ENCODE measurements around the gene NUP210L. TPM values are rescaled to one million over a fixed set of nuclear protein-coding genes. Genes with fewer than 3 reads are reported as not detected.
A peak's percentile ranks its signal among the peaks of the same experiment; 100 is the strongest.

NUP210L gene
- total and polyA plus RNA-seq, 2 experiments from 2014 or later = 0.11 TPM; not detected in 1

DNA sequence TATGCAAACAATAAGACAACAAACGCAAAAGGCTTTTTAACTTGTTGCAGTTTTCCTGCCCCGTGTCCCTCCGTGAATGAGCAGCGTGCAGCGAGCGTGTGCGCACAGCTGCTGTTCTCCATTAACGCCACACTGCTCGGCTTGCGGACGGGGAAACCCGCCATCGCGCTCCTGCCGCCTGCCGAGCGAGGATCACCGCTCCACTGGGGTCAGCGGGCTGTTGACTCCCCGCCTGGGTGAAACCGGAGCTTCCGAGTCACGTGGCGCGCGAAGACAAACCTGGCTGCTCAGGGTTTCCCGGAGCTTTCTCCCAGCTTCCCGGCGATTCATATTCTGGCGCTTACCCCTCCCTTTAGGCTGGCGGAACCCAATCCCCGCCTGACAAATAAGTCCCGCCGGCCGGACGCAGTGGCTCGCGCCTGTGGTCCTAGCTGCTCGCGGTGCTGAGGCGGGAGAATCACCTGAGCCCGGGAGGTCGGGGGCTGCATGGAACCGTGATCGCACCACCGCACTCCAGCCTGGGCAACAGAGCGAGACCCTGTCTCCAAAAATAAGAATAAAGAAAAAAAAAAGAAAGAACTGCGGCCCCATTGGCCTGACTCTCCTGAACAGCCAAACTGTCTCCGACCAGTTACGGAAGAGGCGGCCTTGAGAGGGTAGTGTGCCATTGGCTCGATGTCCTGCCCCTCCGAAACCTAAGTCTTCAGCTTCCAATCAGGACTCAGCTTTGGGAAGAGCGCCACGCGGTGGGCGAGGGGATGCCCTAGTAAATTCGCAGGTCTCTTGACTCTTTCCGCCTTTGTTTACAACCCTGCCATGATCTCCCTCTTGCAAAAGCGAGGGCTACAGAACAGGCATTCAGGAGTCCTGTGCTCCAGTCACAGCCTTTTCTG lies 187.5 kb downstream of the NUP210L start, which contains the start of gene CREB3L4:
Gene CREB3L4, plus strand, starts transcription at position 796 of the 893 bp plus-strand sequence. CDS start 624 bp downstream, outside the sequence.
- 1 to 2% methylated on average over 60 of the region's 60 CpGs for WGBS, 2 experiments (ENCODE audit: low coverage in 1 of 2, low lambda C conversion rate in 2 of 2, missing lambda C conversion rate in 2 of 2)
- Histone ChIP-seq H3K4me2 (ENCODE audit: unreplicated experiment) (peak within 1 kb of the TSS; percentile 96), H3K27me3 (replicated peaks; ENCODE audit: insufficient read depth) (no peaks in the 10 kb centered on the region), H4K20me1 (ENCODE audit: insufficient read depth) (no peaks in the 10 kb centered on the region), H3F3A (ENCODE audit: insufficient read depth) (peaks cover 17% of the 10 kb centered on the region), H3K27ac (peak within 1 kb of the TSS; percentile 87), H3K4me1 (ENCODE audit: insufficient read depth) (peaks cover 21% of the 10 kb centered on the region), H3K4me3 (peak within 1 kb of the TSS; percentile 91), H2AFZ (peak within 1 kb of the TSS; percentile 94), H3K9ac (peak within 1 kb of the TSS; percentile 85), H3K9me3 (ENCODE audit: low read depth) (no peaks in the 10 kb centered on the region), H3K36me3 (ENCODE audit: low read depth) (no peaks in the 10 kb centered on the region), H3K9me2 (ENCODE audit: insufficient read depth) (no peaks in the 10 kb centered on the region), H3K79me2 (ENCODE audit: insufficient read depth) (peaks cover 34% of the 10 kb centered on the region)
- in situ Hi-C loops (cut with MboI) = no loop called here
- no peak for TF ChIP-seq EZH2phosphoT487 (IDR thresholded peaks at IDR 0.05; ENCODE audit: insufficient read depth, low read depth)
- no peak for TF ChIP-seq EZH2 (IDR thresholded peaks at IDR 0.05; ENCODE audit: insufficient read depth, poor library complexity, severe bottlenecking)
- DNase-seq = peak; percentile 98

DNA sequence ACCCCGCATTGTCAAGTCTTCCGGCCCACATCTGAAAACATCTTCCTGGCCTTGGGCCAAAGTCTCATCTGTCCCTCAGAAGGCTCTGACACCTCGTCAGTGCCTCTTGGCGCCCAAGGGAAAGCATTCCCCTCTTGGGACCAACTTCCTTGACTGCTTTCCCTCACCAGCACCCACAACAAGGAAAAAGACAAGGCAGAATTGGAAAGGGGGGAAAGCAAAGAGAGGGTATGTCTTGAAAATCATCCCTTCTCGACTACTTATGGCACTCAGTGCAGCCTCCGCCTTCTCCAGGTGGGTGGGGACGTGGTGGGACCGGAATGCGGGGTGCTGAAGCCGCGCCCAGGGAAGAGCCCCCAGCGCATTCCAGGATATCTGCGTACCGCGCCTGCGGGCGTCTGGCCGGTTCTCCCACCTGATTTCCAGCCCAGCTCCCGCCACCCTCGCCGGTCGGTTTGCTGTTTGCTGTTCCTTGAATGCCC lies 191.0 kb downstream of the NUP210L start:
- peak; percentile 58 for DNase-seq
- 3 to 4% methylated on average over 22 of the region's 22 CpGs for WGBS, 2 experiments (ENCODE audit: low coverage in 1 of 2, low lambda C conversion rate in 2 of 2, missing lambda C conversion rate in 2 of 2)
- peaks cover 47% of the 10 kb centered on the region for H3K79me2 ChIP-seq (ENCODE audit: insufficient read depth)

DNA sequence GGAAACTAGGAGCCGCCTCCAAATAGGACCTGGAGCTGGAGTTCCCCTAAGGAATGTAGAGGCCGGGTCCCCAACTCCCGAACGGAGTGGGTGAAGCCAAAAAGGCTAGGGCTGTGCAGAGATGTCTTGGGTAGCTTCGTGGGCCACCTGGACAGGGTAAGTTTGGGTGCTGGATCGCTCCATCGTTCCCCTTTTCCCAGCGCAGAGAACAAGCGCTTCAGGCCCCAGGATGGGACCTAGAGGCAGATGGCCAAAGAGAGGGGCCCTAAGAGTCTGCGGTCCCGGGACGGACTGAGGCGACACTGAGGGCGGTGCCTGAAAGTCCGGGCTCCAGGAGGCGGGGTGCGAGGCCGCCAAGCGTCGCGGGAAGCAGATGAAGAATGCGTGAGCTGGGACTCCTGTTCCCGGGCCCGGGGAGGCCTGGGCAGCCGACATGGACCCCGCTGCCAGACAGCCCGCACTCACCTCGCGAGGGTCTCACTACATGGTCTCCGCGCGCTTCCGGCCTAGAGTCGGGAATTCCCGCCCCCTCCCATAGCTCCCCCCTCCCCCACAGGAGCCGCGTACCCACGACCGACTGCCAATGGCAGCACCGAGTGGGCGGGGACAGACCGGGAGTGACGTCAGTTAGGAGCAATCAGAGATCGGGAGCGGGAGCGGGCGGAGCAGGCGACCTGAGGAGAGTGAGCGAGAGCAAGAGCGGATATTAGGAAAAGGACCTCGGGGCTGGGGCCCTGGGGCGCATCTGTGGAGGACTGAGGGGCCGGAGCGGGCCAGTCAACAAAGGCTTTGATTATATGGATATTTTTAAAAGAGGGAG lies 191.6 kb downstream of the NUP210L start, which contains the start of gene SLC39A1:
Gene SLC39A1, minus strand, starts transcription at position 508 of the 820 bp plus-strand sequence. CDS start 822 bp downstream, outside the sequence.
- Histone ChIP-seq H3K27me3 (replicated peaks; ENCODE audit: insufficient read depth) (no peaks in the 10 kb centered on the region), H3K9me3 (ENCODE audit: low read depth) (no peaks in the 10 kb centered on the region), H3K4me3 (peak within 1 kb of the TSS; percentile 77), H3K4me2 (ENCODE audit: unreplicated experiment) (peak within 1 kb of the TSS; percentile 94), H3K79me2 (ENCODE audit: insufficient read depth) (peaks cover 48% of the 10 kb centered on the region), H3K27ac (peak within 1 kb of the TSS; percentile 81), H3F3A (ENCODE audit: insufficient read depth) (peaks cover 22% of the 10 kb centered on the region), H4K20me1 (ENCODE audit: insufficient read depth) (no peaks in the 10 kb centered on the region), H3K36me3 (ENCODE audit: low read depth) (no peaks in the 10 kb centered on the region), H3K4me1 (ENCODE audit: insufficient read depth) (peaks cover 16% of the 10 kb centered on the region), H2AFZ (peak within 1 kb of the TSS; percentile 75), H3K9me2 (ENCODE audit: insufficient read depth) (no peaks in the 10 kb centered on the region), H3K9ac (peak within 1 kb of the TSS; percentile 88)
- 1% methylated on average over 43 to 53 of the region's 54 CpGs for WGBS, 2 experiments (ENCODE audit: low coverage in 1 of 2, low lambda C conversion rate in 2 of 2, missing lambda C conversion rate in 2 of 2)
- peak; percentile 98 for DNase-seq
- TF ChIP-seq EZH2phosphoT487 (IDR thresholded peaks at IDR 0.05; ENCODE audit: insufficient read depth, low read depth) (no peak), EZH2 (IDR thresholded peaks at IDR 0.05; ENCODE audit: insufficient read depth, poor library complexity, severe bottlenecking) (no peak)
- in situ Hi-C loops (cut with MboI) = no loop called here

More for the DNA sequence above, 191.0 kb downstream of the NUP210L start:
- peak overlapping the region; percentile 81 for H3K27ac ChIP-seq
- peak overlapping the region; percentile 88 for H3K9ac ChIP-seq
- peak overlapping the region; percentile 77 for H3K4me3 ChIP-seq
- in situ Hi-C loops (cut with MboI) = no loop called here
- H3K4me2 ChIP-seq (ENCODE audit: unreplicated experiment) = peak overlapping the region; percentile 94
- no peaks in the 10 kb centered on the region for H3K9me2 ChIP-seq (ENCODE audit: insufficient read depth)
- H4K20me1 ChIP-seq (ENCODE audit: insufficient read depth) = no peaks in the 10 kb centered on the region
- no peaks in the 10 kb centered on the region for H3K27me3 ChIP-seq (replicated peaks; ENCODE audit: insufficient read depth)
- H2AFZ ChIP-seq = peak overlapping the region; percentile 75
- no peaks in the 10 kb centered on the region for H3K9me3 ChIP-seq (ENCODE audit: low read depth)
- TF ChIP-seq EZH2 (IDR thresholded peaks at IDR 0.05; ENCODE audit: insufficient read depth, poor library complexity, severe bottlenecking) = no peak
- TF ChIP-seq EZH2phosphoT487 (IDR thresholded peaks at IDR 0.05; ENCODE audit: insufficient read depth, low read depth) = no peak
- peaks cover 22% of the 10 kb centered on the region for H3F3A ChIP-seq (ENCODE audit: insufficient read depth)
- no peaks in the 10 kb centered on the region for H3K36me3 ChIP-seq (ENCODE audit: low read depth)
- H3K4me1 ChIP-seq (ENCODE audit: insufficient read depth) = peaks cover 21% of the 10 kb centered on the region

Data from GM23248 (cell line).